IMR-90 (cell line): ENCODE data around the gene FSD1. TPM values are rescaled to one million over a fixed set of nuclear protein-coding genes. Genes with fewer than 3 reads are reported as not detected.

Source experiments
- ATAC-seq: fragments of 200-7000 bp; cut with Tn5 transposase; 2 replicates; pipeline ENCODE4 v1.9.1; 2020; ENCODE audit warnings: low read depth, mild to moderate bottlenecking, moderate library complexity
- BruUV-seq: library from RNA; stranded (reverse); fragments of 400-500 nt; replicated peaks from 2 replicates; lab custom pipeline; 2021; lab: Mats Ljungman, UMichigan
- CTCF ChIA-PET: fragments of 300-600 bp; formaldehyde crosslinking; extraction: SDS; loops from one replicate; lab custom pipeline; 2021; ENCODE audit warnings: antibody characterized with exemption; lab: Yijun Ruan, JAX
- POLR2A ChIA-PET: fragments of 300-600 bp; sonication (Branson Sonifier 250); formaldehyde crosslinking; loops from one replicate; lab custom pipeline; 2022; ENCODE audit warnings: antibody characterized with exemption; ENCODE audit not compliant: unreplicated experiment; lab: Charles Lee
- DNase-seq: peaks from one replicate; pipeline ENCODE4 v3.0.0; 2013
- H2AFZ ChIP-seq: replicated peaks from 2 replicates; pipeline ENCODE3; 2013; ENCODE audit warnings: low read length, mild to moderate bottlenecking; ENCODE audit not compliant: poor library complexity
- H2AK5ac ChIP-seq: 2 replicates; pipeline ENCODE4 v1.6.1; 2013; ENCODE audit warnings: low read depth, low read length, inconsistent platforms
- H2AK9ac ChIP-seq: replicated peaks from 2 replicates; pipeline ENCODE3; 2013; ENCODE audit warnings: mild to moderate bottlenecking, low read depth, low read length, moderate library complexity; ENCODE audit not compliant: poor library complexity
- H2BK120ac ChIP-seq: 2 replicates; pipeline ENCODE4 v1.6.1; 2013; ENCODE audit warnings: low read depth, low read length, inconsistent platforms
- H2BK15ac ChIP-seq: 3 replicates; pipeline ENCODE4 v1.6.1; 2013; ENCODE audit warnings: low read depth, low read length, inconsistent platforms
- H2BK20ac ChIP-seq: 2 replicates; pipeline ENCODE4 v1.6.1; 2013; ENCODE audit warnings: low read depth, mild to moderate bottlenecking, inconsistent platforms, low read length, moderate library complexity
- H2BK5ac ChIP-seq: 2 replicates; pipeline ENCODE4 v1.6.1; 2013; ENCODE audit warnings: mild to moderate bottlenecking, low read depth, low read length, inconsistent platforms; ENCODE audit not compliant: poor library complexity, severe bottlenecking
- H3K14ac ChIP-seq: replicated peaks from 2 replicates; pipeline ENCODE4 v1.6.1; 2013; ENCODE audit warnings: low read depth, low read length, inconsistent platforms
- H3K18ac ChIP-seq: 2 replicates; pipeline ENCODE4 v1.6.1; 2013; ENCODE audit warnings: low read depth, low read length, control low read depth
- H3K23ac ChIP-seq: 2 replicates; pipeline ENCODE4 v1.6.1; 2013; ENCODE audit warnings: low read depth, low read length, inconsistent platforms
- H3K27ac ChIP-seq: 2 replicates; pipeline ENCODE4 v1.5.1; 2013; ENCODE audit warnings: mild to moderate bottlenecking, control low read depth, low read length; ENCODE audit not compliant: insufficient read depth
- H3K27me3 ChIP-seq: 2 replicates; pipeline ENCODE4 v1.6.1; 2013; ENCODE audit warnings: low read length; ENCODE audit not compliant: control insufficient read depth, insufficient read depth
- H3K36me3 ChIP-seq: 2 replicates; pipeline ENCODE4 v1.6.1; 2013; ENCODE audit warnings: low read length, mixed read lengths; ENCODE audit not compliant: control insufficient read depth, insufficient read depth
- H3K4ac ChIP-seq: 2 replicates; pipeline ENCODE4 v1.6.1; 2013; ENCODE audit warnings: low read depth, low read length, inconsistent platforms
- H3K4me1 ChIP-seq: 2 replicates; pipeline ENCODE4 v1.6.1; 2013; ENCODE audit warnings: low read length, mixed read lengths; ENCODE audit not compliant: control insufficient read depth, insufficient read depth
- H3K4me2 ChIP-seq: 2 replicates; pipeline ENCODE4 v1.6.1; 2013; ENCODE audit warnings: low read depth, mild to moderate bottlenecking, control low read depth, low read length, moderate library complexity
- H3K4me3 ChIP-seq: 2 replicates; pipeline ENCODE4 v1.5.1; 2013; ENCODE audit warnings: low read depth, mild to moderate bottlenecking, control low read depth, low read length, moderate library complexity; ENCODE audit not compliant: insufficient read depth
- H3K56ac ChIP-seq: 2 replicates; pipeline ENCODE4 v1.6.1; 2013; ENCODE audit warnings: low read length, inconsistent platforms; ENCODE audit not compliant: insufficient read depth; ENCODE audit errors: extremely low read depth
- H3K79me1 ChIP-seq, 2 experiments: 2 replicates each; pipeline ENCODE4 v1.6.1; 2013; ENCODE audit warnings: low read length in 2 of 2, inconsistent platforms in 1 of 2, low read depth in 1 of 2
- H3K9ac ChIP-seq: 2 replicates; pipeline ENCODE4 v1.6.1; 2013; ENCODE audit warnings: low read depth, low read length, control low read depth
- H3K9me1 ChIP-seq: 2 replicates; pipeline ENCODE4 v1.6.1; 2013; ENCODE audit warnings: low read length, inconsistent platforms; ENCODE audit not compliant: insufficient read depth
- H3K9me3 ChIP-seq: 2 replicates; pipeline ENCODE4 v1.6.1; 2013; ENCODE audit warnings: low read length; ENCODE audit not compliant: control insufficient read depth, insufficient read depth
- H4K20me1 ChIP-seq: 2 replicates; pipeline ENCODE4 v1.6.1; 2013; ENCODE audit warnings: low read length, inconsistent platforms; ENCODE audit not compliant: insufficient read depth
- H4K5ac ChIP-seq: 2 replicates; pipeline ENCODE4 v1.6.1; 2013; ENCODE audit warnings: mild to moderate bottlenecking, low read depth, low read length, control low read depth
- H4K8ac ChIP-seq, 2 experiments: 2 replicates each; pipeline ENCODE4 v1.6.1; 2013; ENCODE audit warnings: low read depth in 2 of 2, low read length in 2 of 2, control low read depth in 1 of 2, inconsistent platforms in 1 of 2
- H4K91ac ChIP-seq: 2 replicates; pipeline ENCODE4 v1.6.1; 2013; ENCODE audit warnings: low read depth, low read length, inconsistent platforms; ENCODE audit not compliant: insufficient read depth
- BHLHE40 ChIP-seq: fragments of 150-350 bp; IDR thresholded peaks from 2 replicates; pipeline ENCODE4 v1.6.1; 2016; ENCODE audit warnings: mild to moderate bottlenecking, low read depth, low read length
- CEBPB ChIP-seq: IDR thresholded peaks from 2 replicates; pipeline ENCODE4 v1.6.1; 2012; ENCODE audit warnings: low read depth, low read length, improper control_type of control experiment
- CHD1 ChIP-seq: IDR thresholded peaks from 2 replicates; pipeline ENCODE4 v1.6.1; 2012; ENCODE audit warnings: low read depth, low read length, improper control_type of control experiment
- ELK1 ChIP-seq: fragments of 150-350 bp; IDR thresholded peaks from 2 replicates; pipeline ENCODE4 v1.6.1; 2016; ENCODE audit warnings: low read depth, mild to moderate bottlenecking, low read length, moderate library complexity, borderline replicate concordance
- MAZ ChIP-seq: IDR thresholded peaks from 2 replicates; pipeline ENCODE4 v1.6.1; 2012; ENCODE audit warnings: low read depth, mild to moderate bottlenecking, low read length, improper control_type of control experiment, moderate library complexity, borderline replicate concordance
- MXI1 ChIP-seq: IDR thresholded peaks from 2 replicates; pipeline ENCODE4 v1.6.1; 2012; ENCODE audit warnings: low read depth, mild to moderate bottlenecking, low read length, moderate library complexity, borderline replicate concordance
- POLR2A ChIP-seq: IDR thresholded peaks from 2 replicates; pipeline ENCODE4 v1.6.1; 2012; ENCODE audit warnings: mild to moderate bottlenecking, low read depth, low read length
- RAD21 ChIP-seq: IDR thresholded peaks from 2 replicates; pipeline ENCODE4 v1.6.1; 2012; ENCODE audit warnings: low read length, improper control_type of control experiment
- RFX5 ChIP-seq: IDR thresholded peaks from 2 replicates; pipeline ENCODE4 v1.8.0; 2012; ENCODE audit warnings: low read depth, mild to moderate bottlenecking, low read length, moderate library complexity
- WGBS, 2 experiments: methylation state at CpG; one replicate each; pipeline versions ENCODE4 v1.1.5 to v1.1.7; 2013; ENCODE audit warnings: missing lambda C conversion rate in 2 of 2; ENCODE audit not compliant: insufficient read length in 1 of 2; ENCODE audit errors: extremely low coverage in 2 of 2; 5-methylcytosine and 5-hydroxymethylcytosine counted together
- dilution Hi-C: fragments of 300-500 bp; cut with HindIII; formaldehyde crosslinking; loops from one replicate; pipeline ENCODE4 v1.14.3; 2018; ENCODE audit warnings: low sequenced_read_pairs; ENCODE audit not compliant: unreplicated experiment
- in situ Hi-C: fragments of 300-500 bp; cut with MboI; formaldehyde crosslinking; loops from 3 replicates; pipeline ENCODE4 v1.14.3; 2019; ENCODE audit warnings: low sequenced_read_pairs, inconsistent platforms, mixed read lengths
- intact Hi-C: fragments of 100-400 bp; cut with micrococcal nuclease; formaldehyde crosslinking; loops from 2 replicates; pipeline ENCODE4 v1.10.0; 2022
- polyA plus RNA-seq, 3 experiments: library from polyadenylated mRNA; depleted of rRNA; stranded (reverse); fragments of >200 nt; gene quantifications; 2 replicates each; pipeline ENCODE4 v1.2.3, GENCODE V29; 2012; ENCODE audit warnings: low replicate concordance in 1 of 3
- total RNA-seq: library from RNA; depleted of rRNA; stranded (reverse); fragments of >200 nt; gene quantifications from 2 replicates; pipeline ENCODE4 v1.2.3, GENCODE V29; 2012
- TF ChIP-seq, protein P1 (sequence below): conservative IDR thresholded peaks from 2 replicates; pipeline ENCODE4 v1.5.1; 2012; ENCODE audit warnings: mild to moderate bottlenecking, low read depth, low read length, improper control_type of control experiment

The FSD1 gene
- total and polyA plus RNA-seq, 2 of the 4 experiments (the other 2 are of a cell fraction) = 17.4 to 24.4 TPM

DNA sequence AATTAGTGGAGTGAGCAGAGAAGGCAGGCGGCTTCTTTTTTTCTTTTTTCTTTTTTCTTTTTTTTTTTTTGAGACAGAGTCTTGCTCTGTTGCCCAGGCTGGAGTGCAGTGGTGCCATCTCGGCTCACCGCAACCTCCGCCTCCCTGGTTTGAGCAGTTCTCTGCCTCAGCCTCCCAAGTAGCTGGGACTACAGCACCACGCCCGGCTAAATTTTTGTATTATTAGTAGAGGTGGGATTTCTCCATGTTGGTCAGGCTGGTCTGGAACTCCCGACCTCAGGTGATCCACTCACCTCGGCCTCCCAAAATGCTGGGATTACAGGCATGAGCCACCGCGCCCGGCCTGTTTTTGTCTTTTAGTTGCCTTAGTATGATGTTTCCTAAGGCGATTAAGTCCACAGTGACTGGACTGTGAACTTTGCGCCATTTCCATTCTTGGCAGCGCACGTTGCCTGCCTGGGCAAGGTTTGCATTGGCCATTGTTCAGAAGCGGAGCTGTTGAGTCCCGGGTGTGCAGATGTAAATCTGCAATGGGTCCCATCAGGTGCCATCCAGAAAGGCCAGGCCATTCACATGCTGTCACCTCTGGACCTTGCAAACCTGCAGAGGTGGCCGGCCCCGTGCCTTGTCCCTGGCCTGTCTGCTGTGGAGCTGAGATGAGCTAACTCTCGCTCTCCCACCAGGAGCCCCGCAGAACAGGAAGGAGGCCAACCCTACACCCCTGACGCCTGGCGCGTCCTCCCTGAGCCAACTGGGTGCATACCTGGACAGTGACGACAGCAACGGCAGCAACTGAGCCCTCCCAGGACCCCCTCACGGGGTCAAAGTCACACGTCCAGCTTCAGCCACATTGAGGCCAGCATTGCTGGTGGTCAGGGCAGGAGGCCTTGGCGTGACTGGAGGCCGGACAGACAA, 36.2 kb upstream of the FSD1 start:
- 93% methylated on average over 13 of the region's 30 CpGs; no CpG with 5 or more reads in 1 of the 2 experiments for WGBS, 2 experiments
- Histone ChIP-seq H4K91ac (no peak overlapping the region), H2BK15ac (no peak overlapping the region), H4K8ac (no peak overlapping the region), H3K18ac (no peak overlapping the region), H3K4me2 (no peak overlapping the region), H3K4me1 (no peaks in the 10 kb centered on the region), H2BK120ac (no peak overlapping the region), H2AK5ac (no peak overlapping the region), H2BK20ac (no peak overlapping the region), H3K36me3 (peaks cover 21% of the 10 kb centered on the region), H3K4ac (no peak overlapping the region), H3K27ac (no peak overlapping the region), H3K9me3 (peaks cover 2% of the 10 kb centered on the region; the same call in 1 of the 2 replicates), H3K23ac (no peak overlapping the region), H3K4me3 (no peak overlapping the region), H2AFZ (no peak overlapping the region), H4K5ac (no peak overlapping the region), H3K27me3 (no peaks in the 10 kb centered on the region), H4K20me1 (peaks cover 6% of the 10 kb centered on the region; the same call in 1 of the 2 replicates), H2BK5ac (no peak overlapping the region), H3K79me1 (no peaks in the 10 kb centered on the region), H3K14ac (no peak overlapping the region), H3K56ac (no peak overlapping the region), H3K9me1 (no peaks in the 10 kb centered on the region), H2AK9ac (no peak overlapping the region), H3K9ac (no peak overlapping the region)
- dilution Hi-C loops (no loop called here), in situ Hi-C loops (loop anchor here (5.0 kb wide), 1 partner anchor 84 kb away; no protein-coding TSS in a partner anchor), intact Hi-C loops (loop anchor here (1.0 kb wide), 2 partner anchors 84 to 132 kb away; partner anchors contain the start of gene SH3GL1)
- ChIA-PET POLR2A (no interaction called here), CTCF (interaction anchor here (0.6 to 2.4 kb wide), 4 partner anchors 13 to 85 kb away, joined by 3 to 11 read pairs (median 6); no protein-coding TSS in a partner anchor)
- BruUV-seq = no TSS peak
- ATAC-seq = no peak
- no peak for TF ChIP-seq ELK1
- TF ChIP-seq CEBPB = no peak
- no peak for TF ChIP-seq RFX5
- TF ChIP-seq CHD1 = no peak
- no peak for TF ChIP-seq MAZ
- TF ChIP-seq, protein P1, sequence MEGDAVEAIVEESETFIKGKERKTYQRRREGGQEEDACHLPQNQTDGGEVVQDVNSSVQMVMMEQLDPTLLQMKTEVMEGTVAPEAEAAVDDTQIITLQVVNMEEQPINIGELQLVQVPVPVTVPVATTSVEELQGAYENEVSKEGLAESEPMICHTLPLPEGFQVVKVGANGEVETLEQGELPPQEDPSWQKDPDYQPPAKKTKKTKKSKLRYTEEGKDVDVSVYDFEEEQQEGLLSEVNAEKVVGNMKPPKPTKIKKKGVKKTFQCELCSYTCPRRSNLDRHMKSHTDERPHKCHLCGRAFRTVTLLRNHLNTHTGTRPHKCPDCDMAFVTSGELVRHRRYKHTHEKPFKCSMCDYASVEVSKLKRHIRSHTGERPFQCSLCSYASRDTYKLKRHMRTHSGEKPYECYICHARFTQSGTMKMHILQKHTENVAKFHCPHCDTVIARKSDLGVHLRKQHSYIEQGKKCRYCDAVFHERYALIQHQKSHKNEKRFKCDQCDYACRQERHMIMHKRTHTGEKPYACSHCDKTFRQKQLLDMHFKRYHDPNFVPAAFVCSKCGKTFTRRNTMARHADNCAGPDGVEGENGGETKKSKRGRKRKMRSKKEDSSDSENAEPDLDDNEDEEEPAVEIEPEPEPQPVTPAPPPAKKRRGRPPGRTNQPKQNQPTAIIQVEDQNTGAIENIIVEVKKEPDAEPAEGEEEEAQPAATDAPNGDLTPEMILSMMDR = no peak
- no peak for TF ChIP-seq RAD21
- no peak for TF ChIP-seq BHLHE40
- no peak for TF ChIP-seq MXI1
- TF ChIP-seq POLR2A = no peak
- no peak for DNase-seq
